Forelimb muscle (tissue), 1 donor: ENCODE results near the gene CCN5. TPM values are rescaled to one million over a fixed set of nuclear protein-coding genes. Genes with fewer than 3 reads are reported as not detected.
"Not testable (repeated sequence)": the region's sequence is repeated elsewhere in the genome, so short reads cannot be mapped to it uniquely, and the experiment has no call there.

Source experiments
- DNase-seq: peaks from one replicate; pipeline ENCODE4 v3.0.0-alpha.2; 2013; ENCODE audit warnings: low read depth
- polyA plus RNA-seq: library from polyadenylated mRNA; unstranded; fragments of 120-200 nt; gene quantifications from one replicate; pipeline ENCODE4 v1.2.1, GENCODE V29; 2013; ENCODE audit not compliant: insufficient read length

The CCN5 gene, protein sequence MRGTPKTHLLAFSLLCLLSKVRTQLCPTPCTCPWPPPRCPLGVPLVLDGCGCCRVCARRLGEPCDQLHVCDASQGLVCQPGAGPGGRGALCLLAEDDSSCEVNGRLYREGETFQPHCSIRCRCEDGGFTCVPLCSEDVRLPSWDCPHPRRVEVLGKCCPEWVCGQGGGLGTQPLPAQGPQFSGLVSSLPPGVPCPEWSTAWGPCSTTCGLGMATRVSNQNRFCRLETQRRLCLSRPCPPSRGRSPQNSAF
- polyA plus RNA-seq: 0.06 TPM

DNA sequence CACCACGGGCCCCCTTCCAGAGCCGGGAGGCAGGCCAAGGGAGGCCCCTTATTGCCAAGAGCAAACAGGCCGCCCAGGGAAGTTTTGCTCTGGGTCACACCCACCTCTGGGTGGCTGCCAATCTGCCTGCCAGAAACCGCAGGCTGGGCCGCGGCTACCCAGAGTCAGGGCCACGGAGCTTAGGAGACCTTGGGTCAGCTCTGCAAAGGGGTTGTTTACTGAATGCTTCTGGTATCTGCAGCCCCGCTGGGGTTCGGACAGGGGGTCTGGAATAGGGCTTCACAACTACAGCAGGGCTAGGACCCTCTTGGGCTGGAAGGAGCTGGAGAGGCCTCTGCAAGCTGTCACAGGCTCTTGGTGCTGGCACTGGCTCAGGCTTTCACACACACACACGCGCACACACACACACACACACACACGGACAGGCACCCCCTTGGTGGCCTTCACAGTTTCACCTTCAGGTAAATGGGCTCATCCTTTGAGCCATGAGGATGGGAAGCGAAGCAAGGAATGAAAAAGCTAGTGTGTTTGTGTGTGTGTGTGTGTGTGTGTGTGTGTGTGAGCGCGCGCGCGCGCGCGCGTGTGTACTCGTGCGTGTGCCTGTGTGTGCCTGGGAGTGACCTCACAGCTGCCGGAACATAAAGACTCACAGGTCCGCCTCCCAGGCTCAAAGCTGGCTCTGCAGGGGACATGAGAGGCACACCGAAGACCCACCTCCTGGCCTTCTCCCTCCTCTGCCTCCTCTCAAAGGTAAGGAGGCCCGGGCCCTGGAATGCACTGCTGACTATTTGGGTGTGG is at the start of gene CCN5:
CCN5 (plus strand) TSS at position 669 of the 798 bp plus-strand sequence; CDS start at position 691, 22 bp downstream.
- DNase-seq: no peak

DNA sequence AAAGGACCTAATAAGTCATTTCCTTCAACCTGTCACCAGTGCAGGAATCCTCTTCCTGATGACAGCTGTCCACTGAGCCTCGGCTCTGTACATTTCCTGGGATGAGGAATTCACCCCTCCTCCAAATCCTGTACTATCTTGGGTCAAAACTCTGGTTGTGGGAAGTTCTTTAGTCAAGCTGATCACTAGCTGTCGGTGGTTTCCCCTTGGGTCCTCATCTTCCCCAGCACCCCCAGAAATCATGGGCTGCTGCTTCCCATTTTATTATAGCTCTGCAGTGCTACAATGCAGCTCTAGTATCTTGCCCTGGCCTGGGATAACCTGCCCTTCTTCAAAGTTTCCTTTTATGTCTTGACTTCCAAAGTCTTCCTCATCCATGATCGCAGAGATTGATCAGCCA is 49.1 kb upstream of the CCN5 start:
- DNase-seq: no peak

- DNase-seq: not testable (repeated sequence)
These were observed 44.3 kb upstream of the CCN5 start for GRCh38 chr20:44670851-44671250.

DNA sequence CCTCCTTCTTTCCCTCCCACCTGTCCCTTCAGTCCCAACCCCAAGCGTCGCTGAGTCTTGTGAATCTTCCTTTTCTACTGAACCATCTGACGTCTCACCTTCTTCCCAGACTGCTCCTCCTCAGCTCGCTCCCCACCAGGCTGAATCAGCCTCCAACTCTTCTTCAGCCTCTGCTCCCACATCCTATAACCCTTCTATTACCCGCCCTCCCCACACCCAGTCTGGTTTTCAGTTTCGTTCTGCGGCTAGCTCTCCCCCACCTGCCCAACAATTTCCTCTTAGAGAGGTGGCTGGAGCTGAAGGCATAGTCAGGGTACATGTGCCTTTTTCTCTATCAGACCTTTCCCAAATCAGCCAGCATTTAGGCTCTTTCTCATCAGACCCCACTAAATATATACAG is 43.6 kb upstream of the CCN5 start:
- not testable (repeated sequence) for DNase-seq

- DNase-seq: not testable (repeated sequence)
These were observed 42.8 kb upstream of the CCN5 start for GRCh38 chr20:44672318-44672902.

DNA sequence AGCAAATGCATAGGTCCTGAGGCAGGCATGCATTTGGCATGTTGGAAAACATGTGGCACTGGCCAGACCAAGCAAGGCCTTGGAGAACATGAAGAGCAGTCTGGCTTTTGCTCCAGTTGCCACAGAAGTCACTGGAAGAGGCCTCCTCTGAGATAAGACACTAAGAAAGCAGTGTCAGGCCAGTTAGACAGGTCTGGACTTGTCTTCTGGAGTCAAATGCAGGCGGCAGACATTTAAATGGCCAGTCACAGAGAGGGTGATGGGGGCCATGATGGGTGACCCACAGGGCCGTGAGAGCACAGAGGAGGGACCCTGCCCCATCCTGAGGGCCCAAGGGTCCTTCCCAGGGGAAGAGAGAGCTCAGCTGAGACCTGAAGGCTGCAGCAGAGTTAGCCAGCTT is 36.9 kb upstream of the CCN5 start:
- DNase-seq: no peak

- DNase-seq: no peak
These were observed 36.1 kb upstream of the CCN5 start for GRCh38 chr20:44678990-44679611.

DNA sequence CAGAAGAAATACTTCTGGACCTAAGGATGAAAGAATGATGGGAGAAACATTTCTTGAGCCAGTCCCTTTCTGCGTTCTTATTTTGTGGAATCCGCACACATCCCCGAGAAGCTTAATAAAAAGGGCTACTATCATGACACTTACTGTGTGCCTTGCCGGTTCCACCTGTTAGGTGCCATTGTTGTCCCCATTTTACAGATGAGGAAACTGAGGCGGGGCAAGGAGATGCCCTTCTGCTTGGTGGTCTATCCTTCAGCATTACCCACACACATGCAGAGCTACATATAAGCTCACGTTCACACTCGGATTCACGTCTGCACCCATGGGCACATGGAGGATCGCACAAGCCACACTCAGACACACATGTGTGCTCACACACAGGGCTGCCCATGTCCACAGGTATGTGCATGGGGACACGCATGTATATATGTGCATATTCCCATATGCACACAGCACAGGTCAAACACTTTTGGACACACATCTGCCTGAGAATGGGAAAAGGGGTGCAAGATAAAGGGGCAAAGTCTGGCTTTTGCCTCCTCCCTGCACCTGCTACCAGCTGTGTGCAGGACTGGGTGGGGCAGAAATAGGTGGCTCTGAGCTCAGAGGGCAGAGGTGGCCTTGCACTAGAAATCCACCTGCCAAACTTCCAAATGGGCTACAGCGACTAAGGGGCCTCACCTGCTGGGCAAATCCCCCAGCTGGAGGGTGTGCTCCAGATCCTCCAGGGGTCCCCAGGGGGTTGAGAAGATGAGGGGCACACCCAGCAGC is 33.2 kb upstream of the CCN5 start:
- DNase-seq: no peak

- DNase-seq: no peak
These were observed 31.7 kb upstream of the CCN5 start for GRCh38 chr20:44683263-44684046.

DNA sequence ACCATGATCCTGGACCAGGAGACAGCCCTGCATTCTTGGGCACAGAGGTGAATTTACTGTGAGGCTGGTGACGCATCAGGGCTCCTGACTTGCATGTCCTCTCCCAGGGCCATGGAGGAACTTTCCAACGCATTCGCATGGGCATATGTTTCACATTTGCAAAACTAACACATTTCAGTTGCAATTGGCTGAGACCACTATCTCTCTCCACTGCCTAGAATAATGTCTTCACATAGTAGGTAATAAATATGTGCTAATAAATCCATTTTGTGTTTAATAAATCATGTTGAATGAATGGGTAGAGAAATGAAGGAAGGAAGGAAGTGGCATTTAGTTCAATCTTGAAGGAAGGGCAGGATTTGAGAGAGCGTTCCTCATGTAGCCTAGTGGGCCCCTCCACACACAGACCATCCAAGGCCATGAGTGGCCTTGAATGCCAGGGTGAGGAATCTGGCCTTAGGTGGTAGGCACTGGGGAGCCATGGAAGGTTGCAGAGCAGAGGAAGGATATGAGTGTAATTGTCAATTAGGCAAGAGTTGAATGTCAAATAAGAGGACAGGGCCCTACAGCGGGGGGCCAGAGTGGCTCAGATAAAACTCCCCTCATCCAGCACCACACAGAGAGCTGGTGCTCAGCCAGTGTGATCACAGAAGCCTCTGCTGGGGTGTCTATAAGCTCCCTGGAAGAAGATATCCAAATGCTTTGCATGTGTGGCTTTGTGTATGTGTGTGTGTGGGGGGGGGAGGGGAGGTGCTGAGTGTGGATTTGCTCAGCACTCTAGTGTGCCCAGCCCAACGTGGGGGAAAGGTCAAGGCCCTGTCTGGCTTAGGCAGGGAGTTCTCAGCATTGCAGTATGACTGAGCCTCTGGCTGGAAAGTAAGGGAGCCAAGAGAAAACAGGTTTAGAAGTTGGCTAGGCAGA is 30.9 kb upstream of the CCN5 start:
- no peak for DNase-seq

GRCh38 chr20:44686934-44687333 is 28.2 kb upstream of the CCN5 start:
- DNase-seq: no peak

DNA sequence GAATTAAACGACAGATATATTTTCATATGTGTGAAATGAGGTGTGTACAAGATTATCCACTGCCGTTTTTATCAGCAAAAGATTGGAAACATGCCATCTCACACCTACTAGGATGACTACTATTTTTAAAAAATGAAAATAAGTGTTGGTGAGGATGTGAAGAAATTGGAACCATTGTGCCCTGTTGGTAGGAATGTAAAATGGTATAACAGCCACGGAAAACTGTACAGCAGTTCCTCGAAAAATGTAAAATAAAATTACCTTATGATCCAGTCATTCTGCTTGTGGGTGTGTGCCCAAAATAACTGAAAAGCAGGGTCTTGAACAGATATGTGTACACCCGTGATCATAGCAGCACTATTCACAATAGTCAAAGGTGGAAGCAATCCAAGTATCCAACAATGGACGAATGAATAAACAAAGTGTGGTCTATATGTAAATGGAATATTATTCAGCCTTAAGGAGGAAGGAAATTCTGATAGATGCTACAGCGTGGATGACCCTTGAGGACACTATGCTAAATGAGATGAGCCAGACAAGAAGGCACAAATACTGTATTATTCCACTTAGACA is 27.0 kb upstream of the CCN5 start:
- no peak for DNase-seq

DNA sequence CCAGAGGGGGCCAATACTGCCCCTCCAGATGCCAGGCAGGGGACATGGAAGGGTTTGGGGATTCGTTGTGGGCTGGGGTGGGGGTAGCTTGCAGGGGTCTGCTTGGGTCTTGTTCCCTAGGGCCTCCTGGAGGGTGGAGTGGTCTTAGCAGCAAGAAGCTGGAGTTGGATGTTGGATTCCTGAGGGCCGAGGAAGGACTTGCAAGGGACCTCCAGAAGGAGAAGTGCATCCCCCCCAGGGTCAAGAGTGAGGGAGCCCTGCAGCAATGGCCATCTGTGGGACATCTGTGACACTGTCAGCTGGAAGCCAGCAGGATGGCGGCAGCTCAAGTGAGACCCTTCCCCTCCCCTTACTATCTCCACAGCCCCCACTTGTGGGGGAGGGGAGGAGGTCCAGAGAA is 25.4 kb upstream of the CCN5 start:
- no peak for DNase-seq

DNA sequence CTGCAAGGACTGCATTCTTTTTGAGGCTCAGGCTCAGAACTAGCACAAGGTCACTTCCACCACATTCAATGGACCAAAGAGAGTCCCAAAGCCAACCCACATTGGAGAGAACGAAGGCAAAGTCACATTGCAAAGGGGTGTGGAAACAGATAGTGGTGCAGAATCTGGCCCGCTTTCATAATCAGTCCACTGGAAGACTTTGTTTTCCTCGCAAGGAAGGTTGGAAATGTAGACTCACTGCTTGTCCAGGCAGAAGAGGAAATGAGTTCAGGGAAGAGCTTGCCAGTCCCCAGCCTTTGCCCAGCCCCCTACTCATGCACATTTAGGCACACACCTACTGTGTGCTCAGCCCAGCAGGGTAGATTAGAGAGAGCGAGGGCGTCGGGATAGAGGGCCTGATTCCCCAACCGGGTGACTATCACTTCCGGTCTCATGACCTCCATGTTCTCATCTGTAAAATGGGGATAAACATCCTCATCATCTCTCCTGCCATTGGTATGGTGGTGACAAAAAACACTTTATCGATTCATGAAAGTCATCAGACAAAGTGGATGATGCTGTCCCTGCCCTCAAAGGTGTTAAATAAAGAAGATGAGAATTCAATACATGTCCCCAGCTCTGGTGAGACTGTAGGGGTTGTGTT is 24.3 kb upstream of the CCN5 start:
- DNase-seq: no peak

- no peak for DNase-seq
These were observed 23.4 kb upstream of the CCN5 start for GRCh38 chr20:44691424-44692423.

DNA sequence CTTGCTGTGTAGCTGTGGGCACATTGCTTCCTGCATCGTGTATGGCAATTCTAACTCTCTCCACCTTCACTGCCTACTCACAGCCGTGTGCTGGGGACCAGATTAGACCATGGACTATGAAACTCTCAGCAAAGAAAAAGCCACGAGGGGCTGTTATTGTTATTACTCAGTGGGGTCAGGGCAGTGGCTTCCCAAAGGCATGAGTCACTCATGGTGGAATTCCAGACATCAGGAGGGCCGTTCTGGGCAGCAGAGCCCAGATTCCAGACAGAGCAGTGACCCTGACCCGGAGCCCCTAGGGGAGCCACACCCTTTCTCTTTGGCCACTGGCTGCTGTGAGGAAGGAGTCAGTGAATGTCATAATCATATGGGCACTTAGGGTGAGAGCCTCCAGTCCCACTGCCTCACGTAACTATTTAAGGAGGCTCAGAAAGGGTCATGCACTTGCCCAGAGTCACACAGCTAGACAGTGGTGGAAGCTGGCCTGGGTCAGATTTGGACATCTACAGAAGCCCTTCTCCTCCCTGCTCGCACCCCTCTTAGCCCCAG is 22.2 kb upstream of the CCN5 start:
- no peak for DNase-seq

DNA sequence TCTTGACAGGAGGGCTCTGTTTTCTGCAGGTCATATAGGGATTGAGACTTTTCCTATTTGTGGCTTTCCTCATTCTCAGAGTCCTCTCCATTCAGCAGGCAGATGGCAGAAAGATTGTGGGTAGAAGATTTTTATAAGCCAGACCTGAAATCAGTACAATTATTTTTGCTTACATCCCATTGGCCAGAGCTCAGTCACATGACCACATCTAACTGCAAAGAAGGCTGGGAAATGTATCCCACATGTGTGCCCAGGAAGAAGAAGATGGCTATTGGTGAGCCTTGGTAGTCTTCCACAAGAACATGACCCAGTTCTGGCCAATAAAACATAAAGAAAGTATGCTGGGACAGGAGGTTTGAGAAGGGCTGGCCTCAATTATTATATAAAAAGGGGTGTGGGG is 21.5 kb upstream of the CCN5 start:
- no peak for DNase-seq
